Measurements from ENCODE around the gene EIF2S3. TPM values are rescaled to one million over a fixed set of nuclear protein-coding genes. Genes with fewer than 3 reads are reported as not detected.

EIF2S3 gene
- total RNA-seq, 4 donors from 2014 or later, result 50.5 to 129 (median 80.5) TPM

DNA sequence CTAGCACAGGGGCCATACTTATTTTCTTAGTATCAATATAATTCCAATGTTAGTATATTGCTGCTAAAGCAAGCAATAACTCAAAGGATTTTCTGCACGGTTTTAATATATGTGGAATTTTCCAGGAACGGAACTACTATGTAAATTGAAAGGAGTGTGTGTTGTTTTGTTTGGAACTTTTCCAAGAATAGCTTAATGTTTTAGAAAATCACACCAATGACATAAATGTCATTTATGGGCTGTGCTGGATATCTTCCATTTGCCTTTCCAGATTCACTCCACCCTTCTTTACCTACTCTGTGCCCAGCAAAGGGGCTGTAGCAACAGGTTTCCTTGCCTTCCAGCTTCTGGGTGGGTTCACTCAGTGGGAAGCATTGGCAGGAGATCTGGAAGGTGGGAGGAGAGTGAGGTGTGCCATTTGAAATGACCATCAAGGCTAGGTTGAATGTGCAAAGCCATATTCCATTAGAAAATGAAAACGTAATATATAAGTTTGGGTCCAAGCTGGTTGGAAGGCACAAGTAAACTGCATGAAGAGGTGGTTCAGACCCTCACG is 69.6 kb downstream of the EIF2S3 start:
- Histone ChIP-seq H3K36me3 (no peaks in the 10 kb centered on the region), H3K4me3 (no peak overlapping the region), H3K27ac (no peak overlapping the region), H3K9me3 (no peaks in the 10 kb centered on the region), H3K27me3 (no peaks in the 10 kb centered on the region), H3K4me1 (no peaks in the 10 kb centered on the region)
- 6 to 51% methylated on average over 3 to 4 of the region's 4 CpGs for WGBS, 2 donors (ENCODE audit: low coverage in 1 of 2)
- DNase-seq, result no peak
- intact Hi-C loops (cut with DNase I; ENCODE audit: low total_unique reads) (no loop called here), in situ Hi-C loops (cut with MboI; ENCODE audit: low pct_ligation_motif_present in 1 of 4, low pct_unique_long_range_greater_than_20kb in 1 of 4, low sequenced_read_pairs in 3 of 4) (no loop called here)
- TF ChIP-seq POLR2AphosphoS5 (IDR thresholded peaks at IDR 0.05) (no peak), EP300 (IDR thresholded peaks at IDR 0.05; ENCODE audit: low read depth) (no peak), POLR2A (IDR thresholded peaks at IDR 0.05) (no peak)
- TF ChIP-seq, protein P1, sequence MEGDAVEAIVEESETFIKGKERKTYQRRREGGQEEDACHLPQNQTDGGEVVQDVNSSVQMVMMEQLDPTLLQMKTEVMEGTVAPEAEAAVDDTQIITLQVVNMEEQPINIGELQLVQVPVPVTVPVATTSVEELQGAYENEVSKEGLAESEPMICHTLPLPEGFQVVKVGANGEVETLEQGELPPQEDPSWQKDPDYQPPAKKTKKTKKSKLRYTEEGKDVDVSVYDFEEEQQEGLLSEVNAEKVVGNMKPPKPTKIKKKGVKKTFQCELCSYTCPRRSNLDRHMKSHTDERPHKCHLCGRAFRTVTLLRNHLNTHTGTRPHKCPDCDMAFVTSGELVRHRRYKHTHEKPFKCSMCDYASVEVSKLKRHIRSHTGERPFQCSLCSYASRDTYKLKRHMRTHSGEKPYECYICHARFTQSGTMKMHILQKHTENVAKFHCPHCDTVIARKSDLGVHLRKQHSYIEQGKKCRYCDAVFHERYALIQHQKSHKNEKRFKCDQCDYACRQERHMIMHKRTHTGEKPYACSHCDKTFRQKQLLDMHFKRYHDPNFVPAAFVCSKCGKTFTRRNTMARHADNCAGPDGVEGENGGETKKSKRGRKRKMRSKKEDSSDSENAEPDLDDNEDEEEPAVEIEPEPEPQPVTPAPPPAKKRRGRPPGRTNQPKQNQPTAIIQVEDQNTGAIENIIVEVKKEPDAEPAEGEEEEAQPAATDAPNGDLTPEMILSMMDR (IDR thresholded peaks at IDR 0.05), result no peak

DNA sequence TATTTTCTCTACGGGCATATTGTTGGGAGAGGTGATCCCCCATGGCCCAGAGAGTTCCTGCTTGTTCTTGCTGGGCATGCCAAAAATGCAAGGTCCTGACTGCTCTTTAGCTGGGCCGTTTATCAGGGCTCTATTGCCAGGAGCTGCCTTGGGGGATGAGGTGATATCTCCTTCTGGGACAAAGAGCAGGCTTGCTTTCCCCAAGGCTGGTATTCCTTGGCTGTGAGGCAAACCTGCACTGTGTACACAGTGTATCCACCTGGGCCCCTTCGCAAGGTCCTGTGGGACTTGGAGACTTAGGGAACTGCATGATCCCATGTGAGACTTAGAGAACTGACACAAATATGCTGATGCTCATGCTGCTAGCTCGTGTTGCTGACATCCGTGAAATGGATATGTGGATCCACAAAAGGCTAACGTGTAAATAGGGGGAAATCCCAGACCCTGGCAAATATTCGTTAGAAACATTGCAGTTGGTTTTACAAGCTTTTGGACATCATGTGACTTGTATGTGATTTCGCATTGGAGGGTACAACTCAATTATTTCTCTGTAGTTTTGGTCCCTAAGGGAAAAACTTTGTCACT is 70.4 kb downstream of the EIF2S3 start:
- TF ChIP-seq EP300 (IDR thresholded peaks at IDR 0.05; ENCODE audit: low read depth), result no peak
- no peak for TF ChIP-seq POLR2A (IDR thresholded peaks at IDR 0.05)
- no peak for TF ChIP-seq POLR2AphosphoS5 (IDR thresholded peaks at IDR 0.05)
- TF ChIP-seq, protein P1 (IDR thresholded peaks at IDR 0.05), result no peak
- in situ Hi-C loops (cut with MboI; ENCODE audit: low pct_ligation_motif_present in 1 of 4, low pct_unique_long_range_greater_than_20kb in 1 of 4, low sequenced_read_pairs in 3 of 4), result no loop called here
- Histone ChIP-seq H3K27ac (no peak overlapping the region), H3K36me3 (no peaks in the 10 kb centered on the region), H3K4me1 (no peaks in the 10 kb centered on the region), H3K9me3 (no peaks in the 10 kb centered on the region), H3K4me3 (no peak overlapping the region), H3K27me3 (no peaks in the 10 kb centered on the region)
- no peak for DNase-seq
- 58 to 100% methylated on average over 1 to 8 of the region's 8 CpGs for WGBS, 2 donors (ENCODE audit: low coverage in 1 of 2)
- intact Hi-C loops (cut with DNase I; ENCODE audit: low total_unique reads), result no loop called here

Other genes starting within 250 kb of the EIF2S3 start
- gene APOO, start 147.0 kb upstream of the EIF2S3 start, total RNA-seq, result 10 to 100 TPM in 2 of 4 donors, 1 to 10 TPM in 1, not detected in 1; 10.0 to 24.5 (median 15.6) TPM
- gene CXorf58, start 146.9 kb upstream of the EIF2S3 start, total RNA-seq, result under 1 TPM in 1 of 4 donors, not detected in 3; 0.27 TPM
- 1 to 10 TPM in 3 of 4 donors, under 1 TPM in 1; 0.60 to 6.7 (median 5.3) TPM for gene KLHL15, start 27.8 kb upstream of the EIF2S3 start, total RNA-seq
- 10 to 100 TPM; 33.7 to 50.5 (median 47.4) TPM for gene ZFX, start 94.8 kb downstream of the EIF2S3 start, total RNA-seq